ACC112 (cell line): ENCODE results near the gene YTHDC2.

Experiments
- H2AFZ ChIP-seq: fragments of 200-600 bp; sonication (generic); one replicate; pipeline ENCODE4 v1.6.0; 2017; ENCODE audit warnings: antibody characterized with exemption, low read length; ENCODE audit not compliant: unreplicated experiment
- H3K27ac ChIP-seq: fragments of 200-600 bp; sonication (generic); 2 replicates; pipeline ENCODE4 v1.5.1; 2014; ENCODE audit warnings: low read depth, mild to moderate bottlenecking, antibody characterized with exemption, low read length, moderate library complexity
- H3K27me3 ChIP-seq: fragments of 200-600 bp; sonication (generic); 2 replicates; pipeline ENCODE4 v1.6.1; 2014; ENCODE audit warnings: mild to moderate bottlenecking, antibody characterized with exemption, low read length, moderate library complexity, mixed read lengths; ENCODE audit not compliant: insufficient read depth
- H3K36me3 ChIP-seq: fragments of 200-600 bp; sonication (generic); 2 replicates; pipeline ENCODE4 v1.6.1; 2016; ENCODE audit warnings: mild to moderate bottlenecking, antibody characterized with exemption, low read length, moderate library complexity, mixed read lengths; ENCODE audit not compliant: insufficient read depth
- H3K4me1 ChIP-seq: fragments of 200-600 bp; sonication (generic); one replicate; pipeline ENCODE4 v1.6.1; 2016; ENCODE audit warnings: low read length, mixed read lengths; ENCODE audit not compliant: insufficient read depth, unreplicated experiment, control insufficient read depth
- H3K4me3 ChIP-seq: fragments of 200-600 bp; sonication (generic); 2 replicates; pipeline ENCODE4 v1.5.1; 2014; ENCODE audit warnings: mild to moderate bottlenecking, low read depth, low read length
- H3K79me2 ChIP-seq: fragments of 200-600 bp; sonication (generic); one replicate; pipeline ENCODE4 v1.6.0; 2016; ENCODE audit warnings: low read length; ENCODE audit not compliant: control insufficient read depth, unreplicated experiment, insufficient read depth

YTHDC2 gene

GRCh38 chr5:113519412-113519811 lies 5.9 kb downstream of the YTHDC2 start:
- H2AFZ ChIP-seq: no peak overlapping the region
- H3K4me3 ChIP-seq: no peak overlapping the region
- peaks cover 14% of the 10 kb centered on the region for H3K4me1 ChIP-seq
- no peak overlapping the region for H3K27ac ChIP-seq
- H3K79me2 ChIP-seq: peaks cover 41% of the 10 kb centered on the region
- no peaks in the 10 kb centered on the region for H3K36me3 ChIP-seq
- H3K27me3 ChIP-seq: no peaks in the 10 kb centered on the region

GRCh38 chr5:113520429-113520828 lies 6.9 kb downstream of the YTHDC2 start:
- Histone ChIP-seq H2AFZ (no peak overlapping the region), H3K27me3 (no peaks in the 10 kb centered on the region), H3K36me3 (no peaks in the 10 kb centered on the region), H3K4me3 (no peak overlapping the region), H3K79me2 (peaks cover 37% of the 10 kb centered on the region), H3K27ac (peak overlapping the region; percentile 46), H3K4me1 (peaks cover 21% of the 10 kb centered on the region)

- Histone ChIP-seq H3K27ac (peak overlapping the region; percentile 3; the same call in 1 of the 2 replicates), H3K4me1 (peaks cover 21% of the 10 kb centered on the region), H3K36me3 (no peaks in the 10 kb centered on the region), H2AFZ (no peak overlapping the region), H3K4me3 (no peak overlapping the region), H3K79me2 (peaks cover 33% of the 10 kb centered on the region), H3K27me3 (no peaks in the 10 kb centered on the region)
Measured at GRCh38 chr5:113520899-113521298, 7.4 kb downstream of the YTHDC2 start.

- Histone ChIP-seq H3K27ac (no peak overlapping the region), H3K27me3 (no peaks in the 10 kb centered on the region), H2AFZ (no peak overlapping the region), H3K4me1 (peaks cover 21% of the 10 kb centered on the region), H3K79me2 (peaks cover 29% of the 10 kb centered on the region), H3K36me3 (0 out of 2 replicates have a peak, but pooled peaks cover 3% of the 10 kb centered on the region), H3K4me3 (no peak overlapping the region)
Measured at GRCh38 chr5:113523168-113523567, 9.7 kb downstream of the YTHDC2 start.

- Histone ChIP-seq H2AFZ (no peak overlapping the region), H3K4me1 (peaks cover 25% of the 10 kb centered on the region), H3K36me3 (0 out of 2 replicates have a peak, but pooled peaks cover 7% of the 10 kb centered on the region), H3K27ac (no peak overlapping the region), H3K4me3 (no peak overlapping the region), H3K79me2 (peaks cover 36% of the 10 kb centered on the region), H3K27me3 (no peaks in the 10 kb centered on the region)
Measured at GRCh38 chr5:113524927-113525326, 11.4 kb downstream of the YTHDC2 start.

- peak overlapping the region; percentile 31; the same call in 1 of the 2 replicates for H3K4me3 ChIP-seq
- H3K4me1 ChIP-seq: peaks cover 21% of the 10 kb centered on the region
- no peak overlapping the region for H2AFZ ChIP-seq
- peaks cover 21% of the 10 kb centered on the region for H3K36me3 ChIP-seq
- H3K27me3 ChIP-seq: no peaks in the 10 kb centered on the region
- H3K27ac ChIP-seq: no peak overlapping the region
- H3K79me2 ChIP-seq: peaks cover 28% of the 10 kb centered on the region
Measured at GRCh38 chr5:113526421-113526820, 12.9 kb downstream of the YTHDC2 start.

- no peaks in the 10 kb centered on the region for H3K27me3 ChIP-seq
- no peak overlapping the region for H3K27ac ChIP-seq
- H3K4me3 ChIP-seq: no peak overlapping the region
- H3K79me2 ChIP-seq: peaks cover 22% of the 10 kb centered on the region
- H3K4me1 ChIP-seq: peaks cover 21% of the 10 kb centered on the region
- no peak overlapping the region for H2AFZ ChIP-seq
- H3K36me3 ChIP-seq: peaks cover 33% of the 10 kb centered on the region
Measured at GRCh38 chr5:113527746-113528145, 14.3 kb downstream of the YTHDC2 start.

- H3K4me3 ChIP-seq: no peak overlapping the region
- peaks cover 51% of the 10 kb centered on the region for H3K36me3 ChIP-seq
- peaks cover 13% of the 10 kb centered on the region for H3K79me2 ChIP-seq
- H3K27me3 ChIP-seq: no peaks in the 10 kb centered on the region
- H2AFZ ChIP-seq: no peak overlapping the region
- peaks cover 9% of the 10 kb centered on the region for H3K4me1 ChIP-seq
- no peak overlapping the region for H3K27ac ChIP-seq
Measured at GRCh38 chr5:113531481-113532159, 18.1 kb downstream of the YTHDC2 start.

- H3K27ac ChIP-seq: no peak overlapping the region
- no peaks in the 10 kb centered on the region for H3K4me1 ChIP-seq
- peaks cover 35% of the 10 kb centered on the region for H3K36me3 ChIP-seq
- no peak overlapping the region for H3K4me3 ChIP-seq
- no peak overlapping the region for H2AFZ ChIP-seq
- H3K27me3 ChIP-seq: no peaks in the 10 kb centered on the region
- H3K79me2 ChIP-seq: no peaks in the 10 kb centered on the region
Measured at GRCh38 chr5:113538313-113538712, 24.8 kb downstream of the YTHDC2 start.

- H3K27me3 ChIP-seq: no peaks in the 10 kb centered on the region
- H2AFZ ChIP-seq: peak overlapping the region; percentile 35
- H3K27ac ChIP-seq: peak overlapping the region; percentile 1; the same call in 1 of the 2 replicates
- H3K79me2 ChIP-seq: peaks cover 4% of the 10 kb centered on the region
- no peak overlapping the region for H3K4me3 ChIP-seq
- peaks cover 33% of the 10 kb centered on the region for H3K36me3 ChIP-seq
- peaks cover 9% of the 10 kb centered on the region for H3K4me1 ChIP-seq
Measured at GRCh38 chr5:113546703-113547183, 33.2 kb downstream of the YTHDC2 start.

- Histone ChIP-seq H3K27ac (no peak overlapping the region), H3K4me1 (peaks cover 9% of the 10 kb centered on the region), H3K79me2 (peaks cover 4% of the 10 kb centered on the region), H3K36me3 (peaks cover 33% of the 10 kb centered on the region), H2AFZ (no peak overlapping the region), H3K27me3 (no peaks in the 10 kb centered on the region), H3K4me3 (no peak overlapping the region)
Measured at GRCh38 chr5:113548396-113548795, 34.9 kb downstream of the YTHDC2 start.
